ENCODE data around the gene METTL21C.

Gene METTL21C

GRCh38 chr13:102651892-102652291 lies 43.0 kb downstream of the METTL21C start:
- TF ChIP-seq SIN3A (IDR thresholded peaks at IDR 0.05; ENCODE audit: borderline replicate concordance, insufficient read depth, low read length), result no peak
- no peak for TF ChIP-seq REST (IDR thresholded peaks at IDR 0.05; ENCODE audit: insufficient read depth in 1 of 2, low read depth in 2 of 2, low read length in 2 of 2)
- TF ChIP-seq POLR2AphosphoS5 (IDR thresholded peaks at IDR 0.05; ENCODE audit: low read depth, low read length), result no peak
- TF ChIP-seq FOXP2 (optimal IDR thresholded peaks at IDR 0.05; ENCODE audit: borderline replicate concordance, extremely low read depth, extremely low read length, insufficient read depth), result no peak
- TF ChIP-seq TAF1 (IDR thresholded peaks at IDR 0.05; ENCODE audit: borderline replicate concordance, insufficient read depth, low read length), result no peak

- no peak for TF ChIP-seq REST (IDR thresholded peaks at IDR 0.05; ENCODE audit: insufficient read depth in 1 of 2, low read depth in 2 of 2, low read length in 2 of 2)
Measured at GRCh38 chr13:102651392-102651791, 43.5 kb downstream of the METTL21C start.

- no peak for TF ChIP-seq REST (IDR thresholded peaks at IDR 0.05; ENCODE audit: insufficient read depth in 1 of 2, low read depth in 2 of 2, low read length in 2 of 2)
- TF ChIP-seq FOXP2 (optimal IDR thresholded peaks at IDR 0.05; ENCODE audit: borderline replicate concordance, extremely low read depth, extremely low read length, insufficient read depth), result no peak
- TF ChIP-seq TAF1 (IDR thresholded peaks at IDR 0.05; ENCODE audit: borderline replicate concordance, insufficient read depth, low read length), result no peak
- no peak for TF ChIP-seq SIN3A (IDR thresholded peaks at IDR 0.05; ENCODE audit: borderline replicate concordance, insufficient read depth, low read length)
- no peak for TF ChIP-seq POLR2AphosphoS5 (IDR thresholded peaks at IDR 0.05; ENCODE audit: low read depth, low read length)
Measured at GRCh38 chr13:102650444-102650843, 44.4 kb downstream of the METTL21C start.

GRCh38 chr13:102648046-102648445 lies 46.8 kb downstream of the METTL21C start:
- TF ChIP-seq REST (IDR thresholded peaks at IDR 0.05; ENCODE audit: insufficient read depth in 1 of 2, low read depth in 2 of 2, low read length in 2 of 2) (no peak), POLR2AphosphoS5 (IDR thresholded peaks at IDR 0.05; ENCODE audit: low read depth, low read length) (no peak), SIN3A (IDR thresholded peaks at IDR 0.05; ENCODE audit: borderline replicate concordance, insufficient read depth, low read length) (no peak), TAF1 (IDR thresholded peaks at IDR 0.05; ENCODE audit: borderline replicate concordance, insufficient read depth, low read length) (no peak), FOXP2 (optimal IDR thresholded peaks at IDR 0.05; ENCODE audit: borderline replicate concordance, extremely low read depth, extremely low read length, insufficient read depth) (no peak)

- TF ChIP-seq POLR2AphosphoS5 (IDR thresholded peaks at IDR 0.05; ENCODE audit: low read depth, low read length) (no peak), TAF1 (IDR thresholded peaks at IDR 0.05; ENCODE audit: borderline replicate concordance, insufficient read depth, low read length) (no peak), SIN3A (IDR thresholded peaks at IDR 0.05; ENCODE audit: borderline replicate concordance, insufficient read depth, low read length) (no peak), FOXP2 (optimal IDR thresholded peaks at IDR 0.05; ENCODE audit: borderline replicate concordance, extremely low read depth, extremely low read length, insufficient read depth) (no peak), REST (IDR thresholded peaks at IDR 0.05; ENCODE audit: insufficient read depth in 1 of 2, low read depth in 2 of 2, low read length in 2 of 2) (no peak)
Measured at GRCh38 chr13:102645701-102646100, 49.1 kb downstream of the METTL21C start.

All from PFSK-1 (cell line).